Lower lobe of right lung (tissue), 2 donors: ENCODE data around the gene APPL2. TPM values are rescaled to one million over a fixed set of nuclear protein-coding genes. Genes with fewer than 3 reads are reported as not detected.
A peak's percentile ranks its signal among the peaks of the same experiment; 100 is the strongest.

Source experiments
- ATAC-seq, 2 donors: fragments of 200-7000 bp; cut with Tn5 transposase; one replicate each; pipeline ENCODE4 v1.9.1; 2020 to 2022; ENCODE audit warnings: mild to moderate bottlenecking in 2 of 2, moderate library complexity in 2 of 2
- DNase-seq: peaks from one replicate; pipeline ENCODE4 v3.0.0-alpha.2; 2020
- H3K27ac ChIP-seq: fragments of 200-600 bp; one replicate; pipeline ENCODE4 v1.8.0; 2022
- H3K27me3 ChIP-seq: fragments of 200-600 bp; one replicate; pipeline ENCODE4 v1.8.0; 2022; ENCODE audit warnings: low read depth
- H3K36me3 ChIP-seq: fragments of 200-600 bp; one replicate; pipeline ENCODE4 v1.8.0; 2022; ENCODE audit warnings: mild to moderate bottlenecking
- H3K4me1 ChIP-seq: fragments of 200-600 bp; one replicate; pipeline ENCODE4 v1.8.0; 2022
- H3K4me3 ChIP-seq: fragments of 200-600 bp; one replicate; pipeline ENCODE4 v1.8.0; 2022; ENCODE audit warnings: mild to moderate bottlenecking
- H3K9me3 ChIP-seq: fragments of 200-600 bp; one replicate; pipeline ENCODE4 v1.8.0; 2022
- CTCF ChIP-seq: fragments of 200-600 bp; IDR thresholded peaks from one replicate; pipeline ENCODE4 v1.8.0; 2022; ENCODE audit warnings: antibody characterized with exemption, mild to moderate bottlenecking
- intact Hi-C: fragments of 100-400 bp; cut with DNase I; formaldehyde crosslinking; loops from one replicate; pipeline ENCODE4 v1.11.0; 2022
- total RNA-seq: library from RNA; stranded (reverse); fragmentation: NEBNext Ultra II Directional; extraction: Animal tissue kit (Norgen Biotek cat#: 25700); gene quantifications from one replicate; pipeline ENCODE4 v1.2.1, GENCODE V29; 2021
- donor health status: DM: no; HTN: yes; CAD: no; lungs with severe emphysema.

APPL2 gene
- total RNA-seq, 1 donor from 2014 or later = 34.0 TPM

- no peaks in the 10 kb centered on the region for H3K27me3 ChIP-seq
- no peak overlapping the region for H3K4me3 ChIP-seq
- no peaks in the 10 kb centered on the region for H3K4me1 ChIP-seq
- TF ChIP-seq CTCF = no peak
- peaks cover 86% of the 10 kb centered on the region for H3K36me3 ChIP-seq
- no peaks in the 10 kb centered on the region for H3K9me3 ChIP-seq
- intact Hi-C loops = no loop called here
- H3K27ac ChIP-seq = no peak overlapping the region
- no peak for DNase-seq
- ATAC-seq = no peak
These were observed 26.9 kb downstream of the APPL2 start for GRCh38 chr12:105209091-105209490.

GRCh38 chr12:105206686-105207374 lies 29.1 kb downstream of the APPL2 start:
- Histone ChIP-seq H3K4me3 (no peak overlapping the region), H3K27ac (no peak overlapping the region), H3K36me3 (peaks cover 92% of the 10 kb centered on the region), H3K9me3 (no peaks in the 10 kb centered on the region), H3K4me1 (no peaks in the 10 kb centered on the region), H3K27me3 (no peaks in the 10 kb centered on the region)
- ATAC-seq (no peak), DNase-seq (no peak)
- intact Hi-C loops = no loop called here
- TF ChIP-seq CTCF = no peak

GRCh38 chr12:105205322-105206048 lies 30.5 kb downstream of the APPL2 start:
- Histone ChIP-seq H3K27ac (no peak overlapping the region), H3K27me3 (no peaks in the 10 kb centered on the region), H3K36me3 (peaks cover 96% of the 10 kb centered on the region), H3K4me1 (no peaks in the 10 kb centered on the region), H3K4me3 (no peak overlapping the region), H3K9me3 (no peaks in the 10 kb centered on the region)
- intact Hi-C loops = no loop called here
- TF ChIP-seq CTCF = no peak
- DNase-seq (no peak), ATAC-seq (peak; percentile 41 to 49)

GRCh38 chr12:105204916-105205315 lies 31.1 kb downstream of the APPL2 start:
- Histone ChIP-seq H3K27me3 (no peaks in the 10 kb centered on the region), H3K4me1 (no peaks in the 10 kb centered on the region), H3K9me3 (no peaks in the 10 kb centered on the region), H3K36me3 (peaks cover 97% of the 10 kb centered on the region), H3K27ac (no peak overlapping the region), H3K4me3 (no peak overlapping the region)
- DNase-seq (no peak), ATAC-seq (no peak)
- no peak for TF ChIP-seq CTCF
- intact Hi-C loops = no loop called here

GRCh38 chr12:105204127-105204526 lies 31.8 kb downstream of the APPL2 start:
- ATAC-seq (no peak), DNase-seq (no peak)
- Histone ChIP-seq H3K36me3 (peaks cover 96% of the 10 kb centered on the region), H3K9me3 (no peaks in the 10 kb centered on the region), H3K27ac (no peak overlapping the region), H3K27me3 (no peaks in the 10 kb centered on the region), H3K4me1 (no peaks in the 10 kb centered on the region), H3K4me3 (no peak overlapping the region)
- intact Hi-C loops = no loop called here
- no peak for TF ChIP-seq CTCF
